K562 (cell line): Measurements from ENCODE around the gene SPI1. TPM values are rescaled to one million over a fixed set of nuclear protein-coding genes. Genes with fewer than 3 reads are reported as not detected.
A peak's percentile ranks its signal among the peaks of the same experiment; 100 is the strongest.

Source experiments
- ADNP ChIP-seq: fragments of 200-800 bp; sonication (Bioruptor generic); IDR thresholded peaks from 2 replicates; pipeline ENCODE4 v1.6.1; 2016; ENCODE audit warnings: missing genetic modification characterization, missing compliant biosample characterization
- ATF6 ChIP-seq: sonication (generic); formaldehyde crosslinking; IDR thresholded peaks from 2 replicates; pipeline ENCODE4 v1.4.0; 2020; ENCODE audit warnings: mild to moderate bottlenecking, missing genetic modification reagents
- BRF1 ChIP-seq: IDR thresholded peaks from 3 replicates; pipeline ENCODE4 v1.6.1; 2011; ENCODE audit warnings: borderline replicate concordance, mild to moderate bottlenecking; ENCODE audit not compliant: insufficient read length; ENCODE audit errors: extremely low read depth
- CEBPB ChIP-seq: fragments of 450-650 bp; IDR thresholded peaks from 2 replicates; pipeline ENCODE4 v1.6.1; 2016; ENCODE audit warnings: missing genetic modification characterization, missing compliant biosample characterization
- CSDE1 ChIP-seq, 2 experiments: fragments of 450-650 bp; IDR thresholded peaks; 2 replicates each; pipeline ENCODE4 v1.6.1; 2016; ENCODE audit warnings: mild to moderate bottlenecking in 1 of 2
- EP300 ChIP-seq: IDR thresholded peaks from 2 replicates; pipeline ENCODE4 v1.6.1; 2012; ENCODE audit warnings: low read length, improper control_type of control experiment
- GMEB1 ChIP-seq: fragments of 250-450 bp; sonication (Bioruptor Pico); IDR thresholded peaks from 2 replicates; pipeline ENCODE4 v1.4.0; 2020; ENCODE audit warnings: mild to moderate bottlenecking
- MED1 ChIP-seq: sonication (generic); formaldehyde crosslinking; IDR thresholded peaks from 2 replicates; pipeline ENCODE4 v1.8.1; 2023; ENCODE audit warnings: missing genetic modification reagents, borderline replicate concordance
- NFXL1 ChIP-seq: fragments of 450-650 bp; formaldehyde crosslinking; IDR thresholded peaks from 2 replicates; pipeline ENCODE4 v1.4.0; 2021; ENCODE audit warnings: mild to moderate bottlenecking
- NR4A1 ChIP-seq, 2 experiments: fragments of 250-450 bp in 1 of 2; fragments of 450-650 bp in 1 of 2; sonication (Bioruptor Pico) in 1 of 2; IDR thresholded peaks; 2 replicates each; pipeline versions ENCODE4 v1.4.0 to v1.6.1; 2016 to 2020; ENCODE audit warnings: mild to moderate bottlenecking in 2 of 2, missing compliant biosample characterization in 1 of 2, missing genetic modification characterization in 1 of 2, moderate library complexity in 1 of 2
- POLR2AphosphoS2 ChIP-seq: IDR thresholded peaks from 2 replicates; pipeline ENCODE4 v1.6.1; 2012; ENCODE audit warnings: low read length, improper control_type of control experiment
- RFX7 ChIP-seq: fragments of 250-450 bp; sonication (Bioruptor Pico); IDR thresholded peaks from 2 replicates; pipeline ENCODE4 v1.5.1; 2021; ENCODE audit warnings: mild to moderate bottlenecking
- SLC30A9 ChIP-seq: fragments of 250-450 bp; sonication (Bioruptor Pico); IDR thresholded peaks from 2 replicates; pipeline ENCODE4 v1.8.0; 2022; ENCODE audit warnings: mild to moderate bottlenecking, moderate library complexity
- SMAD3 ChIP-seq: fragments of 450-650 bp; formaldehyde crosslinking; conservative IDR thresholded peaks from 2 replicates; pipeline ENCODE4 v1.4.0; 2020; ENCODE audit warnings: mild to moderate bottlenecking
- THRA ChIP-seq: fragments of 450-650 bp; IDR thresholded peaks from 2 replicates; pipeline ENCODE4 v1.6.1; 2017; ENCODE audit warnings: mild to moderate bottlenecking, moderate library complexity
- ZEB2 ChIP-seq: fragments of 450-650 bp; IDR thresholded peaks from 2 replicates; pipeline ENCODE4 v1.6.1; 2016
- ZFP30 ChIP-seq: fragments of 250-450 bp; sonication (Bioruptor Pico); IDR thresholded peaks from 2 replicates; pipeline ENCODE4 v1.8.0; 2022; ENCODE audit warnings: moderate library complexity, mild to moderate bottlenecking, inconsistent platforms, borderline replicate concordance
- ZKSCAN3 ChIP-seq: fragments of 250-450 bp; sonication (Bioruptor Pico); IDR thresholded peaks from 2 replicates; pipeline ENCODE4 v1.4.0; 2020
- ZNF311 ChIP-seq: fragments of 250-450 bp; sonication (Bioruptor Pico); IDR thresholded peaks from 2 replicates; pipeline ENCODE4 v1.4.0; 2020; ENCODE audit warnings: mild to moderate bottlenecking, moderate library complexity
- ZNF436 ChIP-seq: fragments of 250-450, 450-650 bp; sonication (Bioruptor Pico); formaldehyde crosslinking; IDR thresholded peaks from 2 replicates; pipeline ENCODE4 v1.7.0; 2020; ENCODE audit warnings: mild to moderate bottlenecking
- ZNF609 ChIP-seq: sonication (generic); formaldehyde crosslinking; IDR thresholded peaks from 2 replicates; pipeline ENCODE4 v1.8.1; 2023; ENCODE audit warnings: missing genetic modification reagents, mild to moderate bottlenecking, borderline replicate concordance
- polyA plus RNA-seq, 8 experiments: library from polyadenylated mRNA; depleted of rRNA in 4 of 8; stranded (reverse) in 5 of 8; unstranded in 3 of 8; fragments of >200 nt; fragmentation: Nextera tagmentation in 2 of 8; fragmentation: Illumina TruSeq in 1 of 8; extraction: Ambion mirVana in 2 of 8; extraction: Trizol in 1 of 8; gene quantifications; 2 replicates each; pipeline versions ENCODE4 v1.2.1 to v1.2.3, GENCODE V29; 2011 to 2014; ENCODE audit warnings: inconsistent platforms in 1 of 8, missing spikeins in 1 of 8
- total RNA-seq, 7 experiments: library from RNA; depleted of rRNA in 6 of 7; stranded (reverse); fragments of >200 nt in 6 of 7; fragmentation: Illumina TruSeq in 2 of 7; extraction: Trizol in 2 of 7; gene quantifications; 2 replicates each; pipeline versions ENCODE4 v1.2.1 to v1.2.3, GENCODE V29; 2011 to 2021; ENCODE audit warnings: low replicate concordance in 1 of 7

The SPI1 gene
- total and polyA plus RNA-seq, 9 of the 15 experiments (the other 6 are each of a cell fraction or from before 2014, with no cell fraction given), result 0.10 to 33.7 (median 10.3) TPM

GRCh38 chr11:47378836-47379170 is 456 bp upstream of the SPI1 start (continued):
- TF ChIP-seq ZNF609 (no peak), EP300 (no peak), NR4A1 (CRISPR knock-in tag; IDR thresholded peaks at IDR 0.05) (no peak), NR4A1 (tag; IDR thresholded peaks at IDR 0.05) (0 out of 2 replicates have a peak, but pooled peaks have one; percentile 55), ATF6 (CRISPR knock-in tag) (no peak), ADNP (tag) (0 out of 2 replicates have a peak, but pooled peaks have one; percentile 35), SMAD3 (no peak), ZNF311 (CRISPR knock-in tag) (no peak), NFXL1 (CRISPR knock-in tag) (no peak), ZEB2 (no peak), RFX7 (no peak), CSDE1 (IDR thresholded peaks at IDR 0.05) (no peak), THRA (no peak), ZNF436 (CRISPR knock-in tag) (no peak), POLR2AphosphoS2 (no peak), GMEB1 (CRISPR knock-in tag) (no peak), MED1 (CRISPR knock-in tag) (no peak), ZKSCAN3 (CRISPR knock-in tag) (no peak), ZFP30 (CRISPR knock-in tag) (no peak), CEBPB (tag) (no peak), BRF1 (no peak), SLC30A9 (CRISPR knock-in tag) (no peak)
